HG02610 (cell line): ENCODE measurements around the gene CHMP1A.
"Not testable (repeated sequence)": the region's sequence is repeated elsewhere in the genome, so short reads cannot be mapped to it uniquely, and the experiment has no call there.

Experiments used
- ATAC-seq: cut with Tn5 transposase; IDR thresholded peaks from one replicate; pipeline ENCODE4 v1.9.1; 2021; ENCODE audit warnings: mild to moderate bottlenecking, moderate library complexity; ENCODE audit not compliant: unreplicated experiment

Gene CHMP1A

GRCh38 chr16:89661215-89661614 is 3.7 kb upstream of the CHMP1A start:
- no peak for ATAC-seq

- no peak for ATAC-seq
These were observed 2.6 kb upstream of the CHMP1A start for GRCh38 chr16:89660146-89660545.

GRCh38 chr16:89658221-89658879 is 842 bp upstream of the CHMP1A start:
- no peak for ATAC-seq

GRCh38 chr16:89656435-89657121 is 930 bp downstream of the CHMP1A start:
- no peak for ATAC-seq

GRCh38 chr16:89655062-89655643 is 2.4 kb downstream of the CHMP1A start:
- no peak for ATAC-seq

- ATAC-seq: no peak
These were observed 3.7 kb downstream of the CHMP1A start for GRCh38 chr16:89653656-89654295.

- ATAC-seq: no peak
These were observed 5.9 kb downstream of the CHMP1A start for GRCh38 chr16:89651584-89651983.

- ATAC-seq: no peak
These were observed 10.6 kb downstream of the CHMP1A start for GRCh38 chr16:89646906-89647305.

- ATAC-seq: no peak
These were observed 11.2 kb downstream of the CHMP1A start for GRCh38 chr16:89646270-89646669.

- ATAC-seq: no peak
These were observed 12.4 kb downstream of the CHMP1A start for GRCh38 chr16:89645122-89645521.

GRCh38 chr16:89643769-89644300 is 13.7 kb downstream of the CHMP1A start:
- ATAC-seq: no peak

GRCh38 chr16:89642574-89642973 is 14.9 kb downstream of the CHMP1A start:
- no peak for ATAC-seq

- no peak for ATAC-seq
These were observed 15.9 kb downstream of the CHMP1A start for GRCh38 chr16:89641458-89642119.

- ATAC-seq: no peak
These were observed 18.1 kb downstream of the CHMP1A start for GRCh38 chr16:89639385-89639784.

GRCh38 chr16:89638455-89638854 is 19.1 kb downstream of the CHMP1A start:
- ATAC-seq: no peak

GRCh38 chr16:89637379-89637778 is 20.1 kb downstream of the CHMP1A start:
- no peak for ATAC-seq

GRCh38 chr16:89636663-89637062 is 20.8 kb downstream of the CHMP1A start:
- no peak for ATAC-seq

- not testable (repeated sequence) for ATAC-seq
These were observed 22.8 kb downstream of the CHMP1A start for GRCh38 chr16:89634463-89635385.

GRCh38 chr16:89633064-89633631 is 24.4 kb downstream of the CHMP1A start:
- ATAC-seq: no peak
